Body of pancreas (tissue), 4 donors: ENCODE data around the gene SUN2. TPM values are rescaled to one million over a fixed set of nuclear protein-coding genes. Genes with fewer than 3 reads are reported as not detected.

Source experiments
- ATAC-seq: fragments of 150-250 bp; one replicate; pipeline ENCODE4 v1.9.1; 2016
- DNase-seq, 4 donors: peaks; one replicate each; pipeline ENCODE4 v3.0.0-alpha.2; 2019
- H3K27ac ChIP-seq, 4 donors: fragments of 200-600 bp; sonication (generic); 1 replicate in 3 of 4; 2 replicates in 1 of 4; pipeline versions ENCODE4 v1.5.1 to v1.6.1; 2016 to 2019; ENCODE audit warnings: mild to moderate bottlenecking in 1 of 4, mixed read lengths in 1 of 4, moderate library complexity in 1 of 4
- H3K27me3 ChIP-seq, 2 donors: fragments of 200-600 bp; sonication (generic); one replicate each; pipeline ENCODE4 v1.6.0; 2016; ENCODE audit warnings: mild to moderate bottlenecking in 1 of 2
- H3K36me3 ChIP-seq, 2 donors: fragments of 200-600 bp; sonication (generic); replicated peaks in 1 of 2; 2 replicates each; pipeline ENCODE4 v1.5.1; 2016; ENCODE audit warnings: low read depth in 2 of 2; ENCODE audit not compliant: insufficient read depth in 1 of 2
- H3K4me1 ChIP-seq: fragments of 200-600 bp; sonication (generic); one replicate; pipeline ENCODE4 v1.6.0; 2016
- H3K4me3 ChIP-seq, 2 donors: fragments of 200-600 bp; sonication (generic); 1 replicate in 1 of 2; 2 replicates in 1 of 2; pipeline ENCODE4 v1.5.1; 2016 to 2019
- H3K9me3 ChIP-seq, 3 donors: fragments of 200-600 bp; sonication (generic); 1 replicate in 2 of 3; 2 replicates in 1 of 3; pipeline ENCODE4 v1.5.1; 2016
- POLR2A ChIP-seq, 3 donors: fragments of 450-650 bp; IDR thresholded peaks; one replicate each; pipeline ENCODE4 v1.6.1; 2016; ENCODE audit warnings: antibody characterized with exemption in 3 of 3, mild to moderate bottlenecking in 2 of 3
- WGBS, 2 donors: methylation state at CpG; one replicate each; pipeline ENCODE4 v1.1.5; 2017; 5-methylcytosine and 5-hydroxymethylcytosine counted together
- intact Hi-C: fragments of 100-400 bp; cut with DNase I; formaldehyde crosslinking; loops from one replicate; pipeline ENCODE4 v1.15.1; 2023
- total RNA-seq, 2 donors: library from RNA; depleted of rRNA; stranded (reverse); fragments of >200 nt; gene quantifications; one replicate each; pipeline ENCODE4 v1.1.0, GENCODE V29; 2016
- TF ChIP-seq, protein P1 (sequence below), 7 experiments: fragments of 450-650 bp in 4 of 7; fragments of 200-600 bp in 3 of 7; sonication (generic) in 3 of 7; IDR thresholded peaks; one replicate each; pipeline ENCODE4 v1.5.1; 2016 to 2019; ENCODE audit warnings: antibody characterized with exemption in 7 of 7

SUN2 gene
- total RNA-seq, 2 donors from 2014 or later: 143 to 166 TPM

DNA sequence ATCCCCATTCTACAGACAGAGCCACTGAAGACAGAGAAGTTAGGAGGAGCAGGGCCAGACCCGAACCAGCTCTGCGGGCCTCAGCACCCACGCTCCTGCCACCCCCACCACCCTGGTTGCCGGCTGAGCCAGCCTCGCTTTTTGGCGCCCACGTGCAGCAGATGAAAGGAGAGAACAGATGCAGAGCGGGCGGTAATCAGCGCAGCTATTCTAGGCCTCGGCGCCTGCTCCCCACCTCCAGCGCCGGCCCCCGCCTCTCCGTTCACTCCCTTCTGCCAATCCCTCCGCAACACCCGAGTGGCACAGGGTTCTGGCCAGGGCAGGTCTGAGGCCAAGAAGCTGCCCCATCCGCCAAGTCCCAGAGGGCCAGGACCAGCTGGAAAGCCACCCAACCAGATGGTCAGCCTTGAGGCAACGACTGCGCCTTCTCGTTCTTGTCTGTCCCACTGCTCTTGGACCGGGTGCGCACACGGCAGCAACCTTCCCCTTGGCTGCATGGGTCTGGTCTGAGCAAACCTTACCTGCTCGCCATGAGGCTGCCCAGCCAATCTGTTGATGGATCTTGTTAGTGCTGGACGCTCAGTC is 21.4 kb upstream of the SUN2 start:
- intact Hi-C loops: loop anchor here (10.0 kb wide), 1 partner anchor 348 kb away; no protein-coding TSS in a partner anchor
- no peaks in the 10 kb centered on the region for H3K27me3 ChIP-seq
- 89 to 90% methylated on average over 10 to 26 of the region's 27 CpGs for WGBS, 2 donors
- DNase-seq (no peak), ATAC-seq (no peak)
- no peaks in the 10 kb centered on the region for H3K4me1 ChIP-seq
- H3K36me3 ChIP-seq: peaks cover 0 to 4% of the 10 kb centered on the region in 2 donors
- no peaks in the 10 kb centered on the region for H3K9me3 ChIP-seq
- no peak for TF ChIP-seq POLR2A (IDR thresholded peaks at IDR 0.05)
- TF ChIP-seq, protein P1, sequence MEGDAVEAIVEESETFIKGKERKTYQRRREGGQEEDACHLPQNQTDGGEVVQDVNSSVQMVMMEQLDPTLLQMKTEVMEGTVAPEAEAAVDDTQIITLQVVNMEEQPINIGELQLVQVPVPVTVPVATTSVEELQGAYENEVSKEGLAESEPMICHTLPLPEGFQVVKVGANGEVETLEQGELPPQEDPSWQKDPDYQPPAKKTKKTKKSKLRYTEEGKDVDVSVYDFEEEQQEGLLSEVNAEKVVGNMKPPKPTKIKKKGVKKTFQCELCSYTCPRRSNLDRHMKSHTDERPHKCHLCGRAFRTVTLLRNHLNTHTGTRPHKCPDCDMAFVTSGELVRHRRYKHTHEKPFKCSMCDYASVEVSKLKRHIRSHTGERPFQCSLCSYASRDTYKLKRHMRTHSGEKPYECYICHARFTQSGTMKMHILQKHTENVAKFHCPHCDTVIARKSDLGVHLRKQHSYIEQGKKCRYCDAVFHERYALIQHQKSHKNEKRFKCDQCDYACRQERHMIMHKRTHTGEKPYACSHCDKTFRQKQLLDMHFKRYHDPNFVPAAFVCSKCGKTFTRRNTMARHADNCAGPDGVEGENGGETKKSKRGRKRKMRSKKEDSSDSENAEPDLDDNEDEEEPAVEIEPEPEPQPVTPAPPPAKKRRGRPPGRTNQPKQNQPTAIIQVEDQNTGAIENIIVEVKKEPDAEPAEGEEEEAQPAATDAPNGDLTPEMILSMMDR (IDR thresholded peaks at IDR 0.05): no peak
- no peak overlapping the region for H3K4me3 ChIP-seq
- no peak overlapping the region for H3K27ac ChIP-seq

DNA sequence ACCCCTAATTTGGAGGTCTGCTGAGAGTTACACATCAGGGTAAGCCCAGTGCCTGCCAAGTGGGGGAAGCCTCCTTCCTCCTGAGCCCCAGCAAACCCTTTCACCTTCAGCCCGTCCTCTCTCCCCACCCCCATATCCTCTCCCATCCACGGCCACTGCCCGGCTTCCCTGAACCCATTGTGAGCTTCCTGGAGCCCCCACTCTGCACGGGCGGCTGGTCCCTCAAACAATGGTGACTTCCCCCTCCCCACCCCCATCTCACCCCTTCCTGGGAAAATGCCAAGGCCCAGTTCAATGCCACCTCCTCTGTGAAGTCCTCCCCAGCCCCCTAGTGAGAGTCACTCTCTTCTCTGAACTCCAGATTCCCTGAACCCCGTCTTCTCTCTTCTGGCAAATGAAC is 20.3 kb upstream of the SUN2 start:
- H3K27me3 ChIP-seq: no peaks in the 10 kb centered on the region
- no peak overlapping the region for H3K4me3 ChIP-seq
- H3K9me3 ChIP-seq: no peaks in the 10 kb centered on the region
- 68 to 69% methylated on average over 6 of the region's 6 CpGs for WGBS, 2 donors
- no peak overlapping the region for H3K27ac ChIP-seq
- DNase-seq (no peak), ATAC-seq (no peak)
- TF ChIP-seq, protein P1 (IDR thresholded peaks at IDR 0.05): no peak
- TF ChIP-seq POLR2A (IDR thresholded peaks at IDR 0.05): no peak
- intact Hi-C loops: loop anchor here (10.0 kb wide), 1 partner anchor 349 kb away; no protein-coding TSS in a partner anchor
- no peaks in the 10 kb centered on the region for H3K4me1 ChIP-seq
- peaks cover 0 to 4% of the 10 kb centered on the region in 2 donors for H3K36me3 ChIP-seq

DNA sequence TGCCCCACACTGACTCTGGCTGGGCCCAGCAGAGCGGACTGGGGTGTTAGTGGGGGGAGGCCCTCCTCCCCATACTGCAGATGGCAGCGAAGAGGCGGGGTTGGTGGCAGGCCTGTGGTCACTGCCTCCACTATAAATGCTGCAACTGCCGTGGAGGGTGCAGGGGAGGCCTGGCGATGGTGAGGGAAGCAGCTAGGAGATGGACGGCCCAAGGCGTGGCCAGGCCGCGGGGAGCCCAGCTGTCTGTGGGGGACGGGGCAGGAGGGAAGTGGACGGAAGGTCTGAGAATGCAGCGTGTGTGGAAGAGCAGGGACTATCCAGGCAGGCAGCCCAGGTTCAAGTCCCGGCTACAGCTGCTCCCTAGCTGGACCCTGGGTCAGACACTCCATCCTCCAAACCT is 19.9 kb upstream of the SUN2 start:
- ATAC-seq (no peak), DNase-seq (no peak)
- Histone ChIP-seq H3K27me3 (no peaks in the 10 kb centered on the region), H3K36me3 (peaks cover 0 to 4% of the 10 kb centered on the region in 2 donors), H3K4me1 (no peaks in the 10 kb centered on the region), H3K27ac (no peak overlapping the region), H3K9me3 (no peaks in the 10 kb centered on the region), H3K4me3 (no peak overlapping the region)
- intact Hi-C loops: loop anchor here (10.0 kb wide), 1 partner anchor 349 kb away; no protein-coding TSS in a partner anchor
- no peak for TF ChIP-seq POLR2A (IDR thresholded peaks at IDR 0.05)
- TF ChIP-seq, protein P1 (IDR thresholded peaks at IDR 0.05): no peak
- WGBS, 2 donors: 76 to 82% methylated on average over 13 of the region's 13 CpGs

DNA sequence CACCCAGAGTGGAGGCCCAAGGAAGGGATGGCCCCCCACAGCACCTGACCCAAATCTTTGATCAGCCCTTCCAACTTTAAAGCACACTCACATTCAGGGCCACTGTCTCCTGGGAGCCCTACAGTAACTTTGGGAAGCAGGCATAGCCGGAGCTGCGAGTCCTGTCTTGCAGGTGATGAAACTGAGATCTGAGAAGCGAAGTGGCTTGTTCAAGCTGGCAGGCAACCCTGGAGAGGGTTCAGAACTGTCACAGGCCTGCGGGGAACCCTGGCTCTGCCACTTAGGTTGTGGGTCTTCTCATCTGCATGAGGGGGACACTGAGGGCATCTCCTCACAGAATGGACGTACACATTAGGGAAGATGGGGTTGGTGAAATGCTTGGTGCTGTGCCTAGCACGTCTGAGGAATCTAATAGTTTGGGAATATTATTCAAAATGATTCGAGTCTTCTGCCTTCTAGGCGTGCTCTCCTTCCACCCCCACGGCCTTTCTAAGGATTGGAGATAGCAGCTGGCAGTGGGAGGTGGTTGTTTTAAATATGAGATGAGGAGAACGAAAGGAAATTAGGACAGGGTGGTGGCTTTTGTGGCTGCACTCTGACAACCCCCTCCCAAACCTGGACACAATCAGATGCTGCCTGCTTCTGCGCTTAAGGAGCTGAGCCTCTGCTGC is 18.8 kb upstream of the SUN2 start:
- 67 to 71% methylated on average over 11 of the region's 11 CpGs for whole genome bisulfite sequencing, 2 donors
- intact Hi-C loops: loop anchor here (10.0 kb wide), 1 partner anchor 350 kb away; no protein-coding TSS in a partner anchor

More for the DNA sequence above, 18.8 kb upstream of the SUN2 start:
- TF ChIP-seq, protein P1 (IDR thresholded peaks at IDR 0.05): no peak
- TF ChIP-seq POLR2A (IDR thresholded peaks at IDR 0.05): no peak
- ATAC-seq: no peak
- Histone ChIP-seq H3K4me1 (no peaks in the 10 kb centered on the region), H3K27ac (no peak overlapping the region), H3K4me3 (no peak overlapping the region), H3K9me3 (no peaks in the 10 kb centered on the region), H3K36me3 (no peaks in the 10 kb centered on the region), H3K27me3 (no peaks in the 10 kb centered on the region)
- no peak for DNase-seq
